GM19372 (cell line): ENCODE results near the gene FRMPD4.

Experiments
- ATAC-seq: cut with Tn5 transposase; IDR thresholded peaks from one replicate; pipeline ENCODE4 v1.9.1; 2021; ENCODE audit warnings: mild to moderate bottlenecking, low read depth, moderate library complexity; ENCODE audit not compliant: unreplicated experiment

Gene FRMPD4

DNA sequence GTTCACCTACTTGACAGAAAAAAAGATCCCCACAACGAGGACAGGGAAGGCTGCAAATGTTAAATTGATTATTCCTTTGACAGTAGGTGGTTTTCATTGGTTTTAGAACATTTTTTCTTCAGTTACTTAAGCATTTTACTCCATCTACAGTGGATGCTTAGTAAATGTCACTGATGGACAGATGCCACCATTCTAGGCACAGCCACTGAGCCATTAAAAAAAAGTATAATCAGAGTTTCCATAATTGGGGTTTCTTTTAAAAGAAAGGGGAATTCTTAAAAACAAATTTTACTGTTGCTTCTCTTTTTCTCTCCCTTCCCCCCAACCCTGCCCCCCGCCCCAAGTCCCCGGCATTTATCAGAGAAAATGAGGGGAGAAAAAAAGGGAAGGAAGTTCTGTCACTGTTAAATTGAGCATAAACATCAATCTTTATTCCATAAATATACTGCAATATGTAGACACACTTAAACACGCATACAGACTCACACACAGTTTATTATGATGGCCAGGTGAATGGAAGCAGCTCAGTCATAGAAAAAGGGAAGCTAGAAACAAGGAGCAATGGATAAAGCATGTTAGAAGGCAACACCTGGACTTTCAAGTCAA, 573.3 kb downstream of the FRMPD4 start:
- no peak for ATAC-seq

DNA sequence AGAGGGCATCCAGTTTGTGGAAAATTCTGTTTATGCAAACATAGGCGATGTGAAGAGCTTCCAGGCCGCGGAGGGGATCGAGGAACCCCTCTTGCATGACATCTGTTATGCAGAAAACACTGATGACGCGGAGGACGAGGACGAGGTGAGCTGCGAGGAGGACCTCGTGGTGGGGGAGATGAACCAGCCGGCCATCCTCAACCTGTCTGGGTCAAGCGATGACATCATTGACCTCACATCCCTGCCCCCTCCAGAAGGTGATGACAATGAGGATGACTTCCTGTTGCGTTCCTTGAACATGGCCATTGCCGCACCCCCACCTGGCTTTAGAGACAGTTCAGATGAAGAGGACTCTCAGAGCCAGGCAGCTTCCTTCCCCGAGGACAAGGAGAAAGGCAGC, 578.3 kb downstream of the FRMPD4 start:
- ATAC-seq = no peak

DNA sequence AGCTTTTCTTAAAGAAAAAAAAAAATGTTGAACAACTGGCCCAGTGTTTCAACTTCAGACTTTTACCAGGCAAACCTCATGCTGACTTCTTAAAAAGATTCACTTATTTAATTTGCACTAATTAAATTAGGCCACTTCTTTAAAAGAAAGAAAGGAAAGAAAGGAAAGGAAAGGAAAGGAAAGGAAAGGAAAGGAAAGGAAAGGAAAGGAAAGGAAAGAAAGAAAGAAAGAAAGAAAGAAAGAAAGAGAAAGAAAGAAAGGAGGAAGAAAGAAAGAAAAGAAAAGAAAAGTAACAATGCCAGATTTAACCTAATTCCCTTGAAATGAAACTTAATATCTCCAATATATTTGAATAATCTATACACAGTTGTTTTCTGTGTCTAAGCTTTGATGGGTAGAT, 581.6 kb downstream of the FRMPD4 start:
- ATAC-seq = no peak

DNA sequence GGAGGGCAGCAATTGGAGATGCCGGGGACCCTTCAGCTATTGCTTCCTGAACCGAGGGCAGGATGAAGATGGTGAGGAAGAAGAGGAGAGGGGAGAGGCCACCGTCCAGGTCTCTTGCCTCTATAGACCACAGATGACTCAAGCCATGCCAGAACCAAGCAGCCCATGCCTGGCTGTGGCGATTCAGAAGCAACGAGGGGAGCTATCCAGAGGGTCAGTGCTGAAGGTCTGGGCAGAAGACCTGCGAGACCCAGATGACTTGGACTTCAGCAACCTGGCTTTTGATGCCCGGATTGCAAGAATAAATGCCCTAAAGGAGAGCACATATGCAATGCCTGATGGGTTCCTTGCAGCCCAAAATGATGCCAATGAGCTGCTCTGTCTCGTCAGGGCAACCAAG, 582.8 kb downstream of the FRMPD4 start:
- ATAC-seq = no peak

DNA sequence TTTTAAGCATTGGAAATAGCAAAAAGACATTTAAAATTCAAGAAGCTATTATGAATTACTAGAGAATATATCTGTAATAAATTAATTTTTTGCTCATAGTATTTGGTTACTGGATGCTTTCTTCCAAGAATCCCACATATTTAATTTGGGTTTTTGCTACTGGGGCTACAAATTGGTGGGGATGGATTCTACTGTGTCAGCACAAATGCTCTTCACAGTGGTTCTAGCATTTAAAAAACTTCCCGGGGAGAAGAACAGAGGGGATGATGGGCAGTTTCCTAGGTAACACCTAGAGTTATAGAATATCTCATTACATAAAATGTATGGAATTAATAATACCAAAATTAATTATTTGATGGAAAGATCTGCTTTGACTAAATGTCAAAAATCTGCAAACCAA, 584.0 kb downstream of the FRMPD4 start:
- no peak for ATAC-seq

DNA sequence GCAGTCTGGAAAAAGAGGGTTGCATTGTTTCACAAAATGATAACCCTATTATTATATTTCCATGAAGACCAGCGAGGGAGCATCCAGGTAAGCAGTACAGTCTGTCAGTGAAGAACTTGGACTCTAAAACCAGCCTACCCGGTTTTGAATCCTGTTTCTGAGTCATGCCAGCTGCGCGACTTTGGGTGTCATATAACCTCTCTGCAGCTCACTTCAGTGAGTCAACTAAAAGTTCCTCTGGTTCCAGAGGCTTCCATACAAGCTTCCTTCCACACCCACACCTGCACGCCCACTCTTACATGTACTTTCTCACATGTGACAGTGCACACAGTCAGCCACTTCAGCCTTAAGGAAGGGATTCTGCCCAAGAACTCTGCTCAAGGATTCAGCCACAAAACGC, 603.1 kb downstream of the FRMPD4 start:
- no peak for ATAC-seq

DNA sequence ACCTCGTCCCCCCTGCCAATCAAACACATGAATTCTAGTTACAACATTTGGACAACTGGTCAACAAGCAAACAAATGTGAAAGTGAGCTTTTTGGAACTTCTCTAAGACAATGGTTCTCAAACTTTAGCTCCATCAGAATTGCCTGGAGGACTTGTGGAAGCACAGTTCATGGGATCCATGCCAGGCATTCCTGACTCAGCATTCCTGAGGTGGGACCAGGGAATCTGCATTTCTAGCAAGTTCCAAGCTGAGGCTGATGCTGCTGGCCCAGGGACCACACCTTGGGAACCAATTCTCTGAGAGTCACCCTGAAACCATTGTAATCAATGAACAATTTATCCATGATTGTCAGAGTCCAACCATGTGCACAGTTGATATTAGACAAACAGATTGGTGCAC, 609.2 kb downstream of the FRMPD4 start:
- ATAC-seq = no peak

DNA sequence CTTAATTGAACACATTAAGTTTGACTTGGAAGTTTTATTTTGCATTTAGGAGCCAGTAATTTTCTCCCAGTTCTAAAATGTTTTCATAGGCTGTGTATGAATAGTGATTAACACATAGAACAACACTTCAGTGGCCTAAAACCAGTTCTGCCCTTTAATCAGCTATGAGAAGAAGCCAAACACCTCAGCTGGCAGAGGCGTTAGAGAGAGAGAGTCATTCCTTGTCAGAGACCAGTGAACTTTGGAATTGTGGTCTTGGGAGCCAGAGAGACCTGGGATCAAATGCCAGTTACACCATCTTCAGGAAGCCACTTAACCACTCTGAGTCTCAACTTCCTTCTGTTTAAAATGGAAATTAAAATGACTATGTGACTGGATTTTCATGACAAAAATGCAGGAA, 613.6 kb downstream of the FRMPD4 start:
- no peak for ATAC-seq

DNA sequence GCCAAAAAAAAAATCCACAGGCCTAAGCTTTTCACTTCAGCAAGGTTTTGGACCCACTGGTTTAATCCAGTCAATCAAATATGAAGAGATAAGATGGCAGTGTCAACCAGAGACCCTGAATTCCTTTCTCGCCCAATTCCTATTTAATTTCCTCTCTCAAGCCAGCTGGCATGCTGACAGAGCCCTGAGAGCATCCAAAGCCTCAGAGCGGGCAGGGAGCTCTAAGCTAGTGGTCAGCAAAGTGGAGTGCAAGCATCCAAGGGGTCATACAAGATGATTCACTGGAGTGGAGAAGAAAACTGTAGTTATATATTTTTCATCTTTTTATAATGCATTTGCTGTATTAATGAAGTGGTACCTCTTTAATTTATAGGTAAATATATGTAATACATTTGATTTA, 615.1 kb downstream of the FRMPD4 start:
- no peak for ATAC-seq

DNA sequence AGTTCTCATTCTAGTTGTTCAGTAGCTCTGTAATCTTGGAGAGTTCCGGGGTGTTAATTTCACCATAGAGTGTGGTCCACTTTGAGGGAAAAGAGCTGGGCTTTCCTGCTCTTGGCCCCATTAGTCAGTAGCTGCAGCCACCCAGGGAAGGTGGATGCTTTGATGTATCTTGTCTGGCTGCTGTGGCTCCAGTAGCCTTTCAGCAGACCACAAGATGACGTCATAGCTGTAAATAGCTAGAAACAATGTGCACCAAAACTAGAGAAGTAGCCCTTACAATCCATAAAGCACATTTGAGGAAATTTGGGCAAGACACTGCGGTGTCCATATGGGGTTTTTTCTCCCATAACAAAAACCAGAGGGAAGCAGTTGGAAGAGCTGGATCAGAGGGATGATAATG, 620.0 kb downstream of the FRMPD4 start:
- ATAC-seq = no peak

DNA sequence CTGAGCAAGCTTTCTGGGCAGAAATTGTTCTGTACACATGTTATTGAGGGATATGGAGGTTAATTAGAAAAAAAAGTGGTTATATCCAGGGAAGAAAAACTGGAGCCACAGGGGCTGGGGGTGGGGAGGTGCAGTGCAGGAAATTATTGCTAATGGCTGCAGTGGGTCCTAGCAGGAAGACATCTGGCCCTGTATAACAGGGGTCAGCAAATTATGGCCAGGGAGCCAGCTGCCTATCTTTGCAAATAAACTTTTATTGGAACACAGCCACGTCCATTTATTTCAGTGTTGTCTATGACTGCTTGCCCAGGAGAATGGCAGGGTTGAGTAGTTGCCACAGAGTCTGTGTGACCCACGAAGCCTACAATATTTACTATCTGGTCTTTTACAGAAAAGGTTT, 629.6 kb downstream of the FRMPD4 start:
- no peak for ATAC-seq

DNA sequence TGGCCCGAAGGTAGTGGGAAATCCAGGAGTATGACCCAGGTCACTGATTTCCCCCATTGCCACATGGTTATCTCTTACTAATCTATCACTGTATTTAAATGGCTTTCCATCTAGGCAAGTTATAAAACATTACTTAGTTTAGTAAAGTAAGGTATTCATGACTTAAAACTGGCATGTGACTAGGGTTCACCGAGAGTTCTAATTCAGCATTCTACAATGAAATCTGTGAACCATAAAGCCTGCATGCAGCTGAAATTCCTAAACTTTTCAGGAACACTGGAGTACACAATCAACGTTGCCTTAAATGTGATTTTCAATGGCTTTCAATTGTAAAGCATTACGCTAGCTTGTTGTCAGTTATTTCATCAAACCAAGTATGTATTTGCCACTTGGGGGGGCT, 630.2 kb downstream of the FRMPD4 start:
- no peak for ATAC-seq

DNA sequence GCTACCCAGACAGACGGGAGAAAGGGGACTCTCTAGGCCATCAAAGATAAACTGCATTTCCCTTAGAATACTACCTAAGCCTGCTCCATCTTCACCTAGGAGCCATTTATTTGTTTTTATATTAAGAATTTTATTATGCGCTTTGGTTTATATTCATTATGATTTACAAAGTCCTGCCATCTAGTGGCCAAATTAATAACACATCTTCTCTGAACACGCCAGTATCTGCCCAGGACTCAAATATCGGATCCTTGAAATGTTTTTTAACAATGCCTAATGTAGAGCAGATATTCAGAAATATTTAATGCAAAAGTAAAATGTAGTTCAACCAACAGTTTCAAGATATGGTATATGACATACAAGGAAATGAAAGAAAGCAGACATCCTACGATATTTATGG, 632.2 kb downstream of the FRMPD4 start:
- no peak for ATAC-seq

DNA sequence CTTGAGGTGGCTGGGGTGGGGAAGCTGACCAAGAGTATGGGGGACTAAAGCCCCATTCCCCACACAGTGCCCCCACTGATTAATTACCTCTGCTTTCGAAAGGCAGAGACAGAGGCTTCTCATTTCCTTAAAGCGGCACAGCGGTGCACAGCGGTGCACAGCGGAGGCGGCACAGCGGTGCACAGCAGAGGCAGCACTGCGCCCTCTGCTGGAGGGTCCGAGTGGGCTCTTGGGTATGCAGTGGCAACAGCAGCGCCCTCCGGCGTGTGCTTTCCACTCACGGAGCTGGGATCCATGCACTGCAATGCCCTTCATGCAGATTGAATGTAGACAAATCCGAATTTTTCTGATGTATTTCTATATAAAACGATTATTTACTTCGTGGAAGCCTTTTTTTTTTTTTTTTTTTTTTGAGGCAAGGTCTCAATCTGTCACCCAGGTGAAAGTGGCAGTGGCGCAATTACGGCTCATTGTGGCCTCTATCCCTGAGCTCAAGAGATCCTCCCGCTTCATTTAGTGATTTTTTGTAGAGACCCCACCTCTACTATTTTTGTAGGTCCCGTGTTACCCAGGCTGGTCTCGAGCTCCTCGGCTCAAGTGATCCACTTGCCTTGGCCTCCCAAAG, 633.3 kb downstream of the FRMPD4 start:
- peak; percentile 99 for ATAC-seq
